H9 (cell line): ENCODE measurements around the gene ABCC4. TPM values are rescaled to one million over a fixed set of nuclear protein-coding genes. Genes with fewer than 3 reads are reported as not detected.
A peak's percentile ranks its signal among the peaks of the same experiment; 100 is the strongest.

ENCODE experiments used
- DNase-seq: peaks from one replicate; pipeline ENCODE4 v3.0.0-alpha.2; 2017
- H2AFZ ChIP-seq: one replicate; pipeline ENCODE4 v1.6.1; 2013; ENCODE audit warnings: mild to moderate bottlenecking, low read length, control low read depth, moderate library complexity
- H2AK5ac ChIP-seq: 2 replicates; pipeline ENCODE4 v1.6.1; 2013; ENCODE audit warnings: low read length, control low read depth, mixed read lengths; ENCODE audit not compliant: insufficient read length
- H2BK120ac ChIP-seq: one replicate; pipeline ENCODE4 v1.6.1; 2013; ENCODE audit warnings: low read depth, mild to moderate bottlenecking, low read length, control low read depth, inconsistent platforms; ENCODE audit not compliant: poor library complexity, severe bottlenecking
- H2BK12ac ChIP-seq: 2 replicates; pipeline ENCODE4 v1.6.1; 2013; ENCODE audit warnings: low read length, control low read depth, mixed read lengths, low read depth; ENCODE audit not compliant: insufficient read length
- H2BK15ac ChIP-seq: 2 replicates; pipeline ENCODE4 v1.6.1; 2013; ENCODE audit warnings: low read depth, low read length, control low read depth
- H2BK20ac ChIP-seq: one replicate; pipeline ENCODE4 v1.6.1; 2013; ENCODE audit warnings: low read depth, mild to moderate bottlenecking, low read length, control low read depth, inconsistent platforms; ENCODE audit not compliant: poor library complexity, severe bottlenecking
- H2BK5ac ChIP-seq: 2 replicates; pipeline ENCODE4 v1.6.1; 2013; ENCODE audit warnings: low read length, control low read depth, mixed read lengths; ENCODE audit not compliant: insufficient read length
- H3K14ac ChIP-seq: 2 replicates; pipeline ENCODE4 v1.6.1; 2013; ENCODE audit warnings: low read length, control low read depth; ENCODE audit not compliant: insufficient read depth
- H3K18ac ChIP-seq: 2 replicates; pipeline ENCODE4 v1.6.1; 2013; ENCODE audit warnings: low read depth, mild to moderate bottlenecking, mixed read lengths, low read length, control low read depth; ENCODE audit not compliant: insufficient read length
- H3K23ac ChIP-seq: 2 replicates; pipeline ENCODE4 v1.6.1; 2013; ENCODE audit warnings: low read length, control low read depth, mixed read lengths, low read depth; ENCODE audit not compliant: insufficient read length
- H3K23me2 ChIP-seq: 2 replicates; pipeline ENCODE4 v1.6.1; 2013; ENCODE audit warnings: low read depth, mild to moderate bottlenecking, mixed read lengths, low read length, control low read depth; ENCODE audit not compliant: insufficient read length, poor library complexity, severe bottlenecking
- H3K27ac ChIP-seq: 2 replicates; pipeline ENCODE4 v1.5.1; 2013; ENCODE audit warnings: low read length, control low read depth, mixed read lengths, low read depth; ENCODE audit not compliant: insufficient read length
- H3K27me3 ChIP-seq: 2 replicates; pipeline ENCODE4 v1.6.1; 2013; ENCODE audit warnings: low read length, control low read depth, inconsistent platforms; ENCODE audit not compliant: insufficient read depth
- H3K4ac ChIP-seq: 2 replicates; pipeline ENCODE4 v1.6.1; 2013; ENCODE audit warnings: low read depth, mild to moderate bottlenecking, control low read depth, inconsistent platforms, low read length, moderate library complexity
- H3K4me1 ChIP-seq: 2 replicates; pipeline ENCODE4 v1.6.1; 2013; ENCODE audit warnings: low read length, control low read depth, inconsistent platforms; ENCODE audit not compliant: insufficient read depth
- H3K4me2 ChIP-seq: 2 replicates; pipeline ENCODE4 v1.6.1; 2013; ENCODE audit warnings: low read length, control low read depth, mixed read lengths; ENCODE audit not compliant: insufficient read length, insufficient read depth
- H3K56ac ChIP-seq: 2 replicates; pipeline ENCODE4 v1.6.1; 2013; ENCODE audit warnings: low read depth, mild to moderate bottlenecking, mixed read lengths, low read length, control low read depth; ENCODE audit not compliant: insufficient read length
- H3K79me1 ChIP-seq: 2 replicates; pipeline ENCODE4 v1.6.1; 2013; ENCODE audit warnings: low read depth, mild to moderate bottlenecking, moderate library complexity, low read length, control low read depth, inconsistent platforms; ENCODE audit not compliant: insufficient read depth, poor library complexity, severe bottlenecking
- H3K79me2 ChIP-seq: 2 replicates; pipeline ENCODE4 v1.6.1; 2013; ENCODE audit warnings: low read length, control low read depth, inconsistent platforms; ENCODE audit not compliant: insufficient read depth
- H3K9ac ChIP-seq: 2 replicates; pipeline ENCODE4 v1.6.1; 2013; ENCODE audit warnings: low read length, control low read depth, mixed read lengths; ENCODE audit not compliant: insufficient read length; ENCODE audit errors: extremely low read depth
- H3K9me3 ChIP-seq: one replicate; pipeline ENCODE4 v1.6.1; 2013; ENCODE audit warnings: low read depth, low read length, inconsistent platforms; ENCODE audit not compliant: control insufficient read depth
- H3T11ph ChIP-seq: one replicate; pipeline ENCODE4 v1.6.1; 2013; ENCODE audit warnings: mild to moderate bottlenecking, low read length, control low read depth, inconsistent platforms
- H4K20me1 ChIP-seq: one replicate; pipeline ENCODE4 v1.6.1; 2013; ENCODE audit not compliant: control insufficient read depth, insufficient read length, insufficient read depth
- H4K5ac ChIP-seq: 2 replicates; pipeline ENCODE4 v1.6.1; 2013; ENCODE audit warnings: low read depth, mild to moderate bottlenecking, mixed read lengths, low read length, control low read depth; ENCODE audit not compliant: insufficient read length
- H4K8ac ChIP-seq: replicated peaks from 2 replicates; pipeline ENCODE4 v1.6.1; 2013; ENCODE audit warnings: low read length, control low read depth, mixed read lengths, low read depth; ENCODE audit not compliant: insufficient read length
- H4K91ac ChIP-seq: 2 replicates; pipeline ENCODE4 v1.6.1; 2013; ENCODE audit warnings: low read depth, mild to moderate bottlenecking, moderate library complexity, mixed read lengths, low read length, control low read depth; ENCODE audit not compliant: insufficient read length
- H3K27ac Mint-ChIP-seq, 3 experiments: 2 replicates in 2 of 3; 3 replicates in 1 of 3; pipeline ENCODE4 v1.8.0; 2020 to 2021; ENCODE audit warnings: mixed read lengths in 3 of 3, mild to moderate bottlenecking in 1 of 3, moderate library complexity in 1 of 3
- H3K27me3 Mint-ChIP-seq: 2 replicates; pipeline ENCODE4 v1.8.0; 2021; ENCODE audit warnings: low read depth, mild to moderate bottlenecking, moderate library complexity, mixed read lengths
- H3K36me3 Mint-ChIP-seq, 3 experiments: 2 replicates in 2 of 3; 3 replicates in 1 of 3; pipeline ENCODE4 v1.8.0; 2020 to 2021; ENCODE audit warnings: low read depth in 3 of 3, mixed read lengths in 3 of 3; ENCODE audit not compliant: insufficient read depth in 1 of 3
- H3K4me1 Mint-ChIP-seq, 2 experiments: 2 replicates each; pipeline ENCODE4 v1.8.0; 2020; ENCODE audit warnings: mixed read lengths in 2 of 2
- H3K4me3 Mint-ChIP-seq, 2 experiments: 2 replicates in 1 of 2; 3 replicates in 1 of 2; pipeline ENCODE4 v1.8.0; 2020 to 2021; ENCODE audit warnings: mild to moderate bottlenecking in 2 of 2, mixed read lengths in 2 of 2, moderate library complexity in 1 of 2
- H3K9me3 Mint-ChIP-seq, 2 experiments: 2 replicates in 1 of 2; 3 replicates in 1 of 2; pipeline ENCODE4 v1.8.0; 2020; ENCODE audit warnings: mild to moderate bottlenecking in 2 of 2, mixed read lengths in 2 of 2, moderate library complexity in 1 of 2
- CTCF ChIP-seq: fragments of 200-600 bp; sonication (generic); conservative IDR thresholded peaks from 3 replicates; pipeline ENCODE4 v1.8.0; 2021; ENCODE audit warnings: antibody characterized with exemption, mild to moderate bottlenecking
- WGBS: extraction: QIAGEN DNeasy Blood & Tissue Kit; methylation state at CpG from one replicate; pipeline ENCODE4 v1.1.7; 2013; ENCODE audit warnings: missing lambda C conversion rate, low lambda C conversion rate, mixed read lengths; ENCODE audit not compliant: insufficient read length; ENCODE audit errors: extremely low coverage; 5-methylcytosine and 5-hydroxymethylcytosine counted together
- total RNA-seq: library from RNA; stranded (reverse); gene quantifications from 2 replicates; pipeline ENCODE4 v1.2.1, GENCODE V29; 2021

Gene ABCC4
- total RNA-seq, 1 experiment from 2014 or later = 5.9 TPM

GRCh38 chr13:95212983-95213850, 88.0 kb downstream of the ABCC4 start:
- Histone ChIP-seq H4K91ac (no peak overlapping the region), H2BK5ac (no peak overlapping the region), H4K8ac (no peak overlapping the region), H2AFZ (no peak overlapping the region), H3K27me3 (no peaks in the 10 kb centered on the region), H2BK120ac (no peak overlapping the region), H3K4me2 (no peak overlapping the region), H2BK20ac (no peak overlapping the region), H2BK12ac (no peak overlapping the region), H4K5ac (no peak overlapping the region), H3K23me2 (no peaks in the 10 kb centered on the region), H2AK5ac (no peak overlapping the region), H2BK15ac (no peak overlapping the region), H3K14ac (no peak overlapping the region; the same call in 1 of the 2 replicates), H3K27ac (no peak overlapping the region), H3K4ac (no peak overlapping the region), H3K9me3 (no peaks in the 10 kb centered on the region), H3T11ph (no peak overlapping the region), H3K79me1 (no peaks in the 10 kb centered on the region), H3K56ac (no peak overlapping the region), H4K20me1 (no peaks in the 10 kb centered on the region), H3K9ac (no peak overlapping the region), H3K4me1 (no peaks in the 10 kb centered on the region), H3K18ac (no peak overlapping the region), H3K23ac (no peak overlapping the region), H3K79me2 (no peaks in the 10 kb centered on the region)
- DNase-seq = no peak
- Mint-ChIP-seq H3K27ac (peak overlapping the region in 2 of 3 experiments; percentile 31 to 36; a peak in 2 of 7 replicates), H3K9me3 (no peaks in the 10 kb centered on the region), H3K27me3 (no peaks in the 10 kb centered on the region), H3K4me1 (peaks cover 0 to 4% of the 10 kb centered on the region in 2 experiments; a peak in 1 of 4 replicates), H3K36me3 (no peaks in the 10 kb centered on the region), H3K4me3 (no peak overlapping the region)
- TF ChIP-seq CTCF = no peak
- WGBS = no CpG with 5 or more reads among the region's 11 CpGs
